ENCODE measurements around the gene STAT5A.

Gene STAT5A

DNA sequence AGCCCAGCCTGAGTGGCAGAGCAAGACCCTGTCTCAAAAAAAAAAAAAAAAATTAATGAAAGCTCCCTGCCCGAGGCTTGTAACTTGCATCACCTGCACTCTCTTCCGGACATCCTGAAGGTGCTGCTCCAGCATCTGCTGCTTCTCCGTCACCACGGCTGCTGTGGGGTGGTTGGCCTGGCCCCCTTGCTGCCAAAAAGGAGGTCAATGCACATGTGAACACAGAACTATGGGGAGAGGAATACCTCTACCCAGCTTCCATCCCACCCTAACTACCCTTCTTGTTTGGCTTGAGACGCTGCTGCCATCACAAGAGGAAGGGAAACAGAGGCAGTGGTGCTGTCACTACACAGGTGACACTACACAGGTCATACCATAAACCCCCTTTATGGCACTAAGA lies 50.9 kb downstream of the STAT5A start:
- no peak for DNase-seq (ENCODE audit: low read depth)
- no peak overlapping the region for H3K4me3 ChIP-seq (ENCODE audit: low read depth, low read length)
- TF ChIP-seq, protein P1, sequence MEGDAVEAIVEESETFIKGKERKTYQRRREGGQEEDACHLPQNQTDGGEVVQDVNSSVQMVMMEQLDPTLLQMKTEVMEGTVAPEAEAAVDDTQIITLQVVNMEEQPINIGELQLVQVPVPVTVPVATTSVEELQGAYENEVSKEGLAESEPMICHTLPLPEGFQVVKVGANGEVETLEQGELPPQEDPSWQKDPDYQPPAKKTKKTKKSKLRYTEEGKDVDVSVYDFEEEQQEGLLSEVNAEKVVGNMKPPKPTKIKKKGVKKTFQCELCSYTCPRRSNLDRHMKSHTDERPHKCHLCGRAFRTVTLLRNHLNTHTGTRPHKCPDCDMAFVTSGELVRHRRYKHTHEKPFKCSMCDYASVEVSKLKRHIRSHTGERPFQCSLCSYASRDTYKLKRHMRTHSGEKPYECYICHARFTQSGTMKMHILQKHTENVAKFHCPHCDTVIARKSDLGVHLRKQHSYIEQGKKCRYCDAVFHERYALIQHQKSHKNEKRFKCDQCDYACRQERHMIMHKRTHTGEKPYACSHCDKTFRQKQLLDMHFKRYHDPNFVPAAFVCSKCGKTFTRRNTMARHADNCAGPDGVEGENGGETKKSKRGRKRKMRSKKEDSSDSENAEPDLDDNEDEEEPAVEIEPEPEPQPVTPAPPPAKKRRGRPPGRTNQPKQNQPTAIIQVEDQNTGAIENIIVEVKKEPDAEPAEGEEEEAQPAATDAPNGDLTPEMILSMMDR (conservative IDR thresholded peaks at IDR 0.05; ENCODE audit: low read depth, low read length), result no peak

DNA sequence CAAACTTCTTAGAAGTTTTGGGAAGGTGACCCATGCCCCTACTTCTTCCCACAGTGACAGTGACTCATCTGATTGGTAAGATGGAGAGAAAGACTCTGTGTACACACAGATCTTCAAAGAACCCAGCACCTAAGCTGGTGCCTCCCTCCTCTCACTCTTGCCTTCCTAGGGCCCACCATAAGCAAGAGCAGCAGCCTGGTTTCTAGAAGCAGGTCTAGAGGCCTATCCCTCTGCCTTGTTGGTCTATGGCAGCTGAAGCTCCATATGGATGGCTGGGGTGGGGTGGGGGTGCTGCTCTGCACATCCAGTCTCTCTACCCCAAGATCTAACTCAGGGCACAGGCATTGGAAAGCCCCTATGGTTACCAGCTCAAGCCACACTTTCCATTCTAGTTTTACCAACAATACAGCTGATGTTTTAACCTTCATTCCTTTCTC lies 52.4 kb downstream of the STAT5A start:
- TF ChIP-seq, protein P1 (conservative IDR thresholded peaks at IDR 0.05; ENCODE audit: low read depth, low read length), result no peak
- no peak overlapping the region for H3K4me3 ChIP-seq (ENCODE audit: low read depth, low read length)
- no peak for DNase-seq (ENCODE audit: low read depth)

DNA sequence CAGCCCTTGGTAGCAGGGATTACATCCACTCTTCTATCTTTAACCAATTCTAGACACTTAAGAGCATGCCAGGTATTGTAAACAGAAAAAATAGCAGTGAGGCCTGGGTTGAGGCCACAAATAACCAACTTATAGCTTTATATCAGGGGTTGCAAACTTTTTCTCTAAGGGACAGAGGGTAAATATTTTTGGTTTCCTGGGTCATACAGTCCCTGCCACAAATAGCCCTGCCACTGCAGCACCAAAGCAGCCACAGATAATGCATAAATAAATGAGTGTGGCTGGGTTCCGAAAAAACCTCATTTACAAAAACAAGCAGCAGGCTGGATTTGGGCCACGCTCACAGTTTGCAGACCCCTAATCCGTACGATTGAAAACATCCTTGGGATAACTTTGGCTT lies 53.3 kb downstream of the STAT5A start:
- no peak overlapping the region for H3K4me3 ChIP-seq (ENCODE audit: low read depth, low read length)
- TF ChIP-seq, protein P1 (conservative IDR thresholded peaks at IDR 0.05; ENCODE audit: low read depth, low read length), result no peak
- DNase-seq (ENCODE audit: low read depth), result no peak

DNA sequence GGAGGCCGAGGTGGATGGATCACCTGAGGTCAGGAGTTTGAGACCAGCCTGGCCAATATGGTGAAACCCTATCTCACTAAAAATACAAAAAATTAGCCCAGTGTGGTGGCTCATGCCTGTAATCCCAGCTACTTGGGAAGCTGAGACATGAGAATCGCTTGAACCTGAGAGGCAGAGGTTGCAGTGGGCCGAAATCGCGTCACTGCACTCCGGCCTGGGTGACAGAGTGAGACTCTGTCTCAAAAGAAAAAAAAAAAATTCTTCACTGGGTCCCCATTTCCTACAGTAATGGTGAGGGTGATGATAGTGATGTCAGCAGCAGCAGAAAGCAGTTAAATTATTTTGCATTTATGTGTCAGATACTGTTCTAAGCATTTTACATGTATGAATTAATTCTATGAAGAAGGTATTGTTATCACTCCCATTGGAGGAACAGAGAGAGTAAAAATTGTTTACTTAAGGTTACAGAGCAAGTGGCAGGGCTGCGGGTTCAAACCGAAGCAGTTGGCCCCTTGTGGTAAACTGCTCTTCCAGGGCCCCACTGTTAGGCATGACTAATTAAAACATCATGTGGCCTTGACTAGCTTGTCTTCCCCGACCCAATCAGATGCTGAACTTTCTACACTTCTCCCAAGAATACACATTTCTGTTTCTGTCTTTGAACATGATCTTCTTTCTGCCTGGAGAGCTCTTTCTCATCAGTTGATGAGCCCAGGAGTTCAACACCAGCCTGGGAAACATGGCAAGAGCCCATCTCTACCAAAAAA lies 54.1 kb downstream of the STAT5A start:
- peak; percentile 85 for DNase-seq (ENCODE audit: low read depth)
- TF ChIP-seq, protein P1 (conservative IDR thresholded peaks at IDR 0.05; ENCODE audit: low read depth, low read length), result no peak
- H3K4me3 ChIP-seq (ENCODE audit: low read depth, low read length), result no peak overlapping the region

DNA sequence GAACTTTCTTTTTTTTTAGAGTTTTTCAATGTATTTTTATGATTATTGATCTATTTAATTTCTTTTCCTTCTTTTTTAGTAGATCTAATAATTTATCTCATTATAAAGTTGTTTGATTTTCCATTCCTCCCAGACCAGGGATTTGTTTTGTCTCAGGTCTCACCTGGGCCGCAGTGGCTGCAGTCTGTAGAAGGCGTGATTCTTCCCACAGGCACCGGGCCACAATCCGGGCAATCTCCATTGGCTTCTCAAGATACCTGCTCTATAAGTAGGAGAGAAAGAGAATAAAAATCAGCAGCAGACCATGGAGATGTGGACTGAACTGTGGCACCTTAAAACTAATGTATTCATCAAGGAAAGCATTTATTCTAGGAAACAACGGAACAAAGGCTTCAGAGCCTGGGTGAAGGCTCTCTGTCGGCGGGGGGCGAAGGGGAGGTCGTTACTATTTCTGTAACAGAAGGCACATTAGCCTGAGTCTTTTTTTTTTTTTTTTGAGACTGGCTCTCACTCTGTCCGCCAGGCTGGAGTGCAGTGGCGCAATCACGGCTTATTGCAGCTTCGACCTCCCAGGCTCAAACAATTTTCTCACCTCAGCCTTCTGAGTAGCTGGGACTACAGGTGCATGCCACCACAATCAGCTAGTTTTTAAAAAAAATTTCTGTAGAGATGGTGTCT lies 57.2 kb downstream of the STAT5A start:
- TF ChIP-seq, protein P1 (conservative IDR thresholded peaks at IDR 0.05; ENCODE audit: low read depth, low read length), result no peak
- DNase-seq (ENCODE audit: low read depth), result no peak
- H3K4me3 ChIP-seq (ENCODE audit: low read depth, low read length), result no peak overlapping the region

DNA sequence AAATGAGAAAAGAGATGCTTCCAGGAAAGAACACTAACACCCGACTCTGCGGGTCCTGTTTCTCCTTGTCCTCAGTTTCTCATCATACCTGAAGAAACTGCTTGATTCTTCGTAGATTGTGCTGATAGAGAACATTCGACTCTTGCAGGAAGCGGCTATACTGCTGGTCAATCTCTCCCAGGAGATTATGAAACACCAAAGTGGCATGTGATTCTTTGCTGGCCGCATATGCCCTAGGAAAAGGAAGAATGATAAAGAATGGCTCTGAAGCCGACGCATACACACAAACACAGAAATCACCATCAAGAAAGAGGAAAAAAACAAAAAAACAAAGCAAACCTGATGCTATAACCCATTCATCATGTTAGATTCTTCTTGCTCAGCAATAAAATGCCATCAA lies 58.2 kb downstream of the STAT5A start:
- TF ChIP-seq, protein P1 (conservative IDR thresholded peaks at IDR 0.05; ENCODE audit: low read depth, low read length), result no peak
- DNase-seq (ENCODE audit: low read depth), result no peak
- H3K4me3 ChIP-seq (ENCODE audit: low read depth, low read length), result no peak overlapping the region

Data from choroid plexus epithelial cell (primary cell).